KMS-11 (cell line): ENCODE measurements around the gene RBMS3.

Experiments used
- H2AFZ ChIP-seq: fragments of 200-600 bp; sonication (generic); 2 replicates; pipeline ENCODE4 v1.6.1; 2016; ENCODE audit warnings: antibody characterized with exemption, mixed run types, low read depth
- H3K27ac ChIP-seq: fragments of 200-600 bp; sonication (generic); 2 replicates; pipeline ENCODE4 v1.6.1; 2016; ENCODE audit warnings: mild to moderate bottlenecking, mixed run types
- H3K27me3 ChIP-seq: fragments of 200-600 bp; sonication (generic); 2 replicates; pipeline ENCODE4 v1.6.1; 2017; ENCODE audit warnings: mild to moderate bottlenecking, low read depth, mixed run types, moderate library complexity; ENCODE audit not compliant: insufficient read depth
- H3K36me3 ChIP-seq: fragments of 200-600 bp; sonication (generic); 2 replicates; pipeline ENCODE4 v1.6.1; 2017; ENCODE audit warnings: mild to moderate bottlenecking, mixed run types; ENCODE audit not compliant: insufficient read depth
- H3K4me1 ChIP-seq: fragments of 200-600 bp; sonication (generic); 2 replicates; pipeline ENCODE4 v1.6.1; 2016; ENCODE audit warnings: mild to moderate bottlenecking, low read depth, mixed run types; ENCODE audit not compliant: poor library complexity, severe bottlenecking
- H3K4me2 ChIP-seq: fragments of 200-600 bp; sonication (generic); 2 replicates; pipeline ENCODE4 v1.7.0; 2016; ENCODE audit warnings: mild to moderate bottlenecking, mixed run types
- H3K4me3 ChIP-seq: fragments of 200-600 bp; sonication (generic); IDR thresholded peaks from 2 replicates; pipeline ENCODE4 v1.6.1; 2017; ENCODE audit warnings: low read depth, low read length, mixed read lengths; ENCODE audit not compliant: insufficient read depth
- H3K79me2 ChIP-seq: fragments of 200-600 bp; sonication (generic); 2 replicates; pipeline ENCODE4 v1.6.1; 2016; ENCODE audit warnings: low read depth, mixed run types; ENCODE audit not compliant: insufficient read depth
- H3K9ac ChIP-seq: fragments of 200-600 bp; sonication (generic); 2 replicates; pipeline ENCODE4 v1.6.1; 2016; ENCODE audit warnings: mild to moderate bottlenecking, mixed run types
- H4K20me1 ChIP-seq: fragments of 200-600 bp; sonication (generic); 2 replicates; pipeline ENCODE4 v1.6.1; 2016; ENCODE audit warnings: mild to moderate bottlenecking, mixed run types; ENCODE audit not compliant: insufficient read depth
- CTCF ChIP-seq: fragments of 200-600 bp; sonication (generic); conservative IDR thresholded peaks from 2 replicates; pipeline ENCODE4 v1.6.1; 2017; ENCODE audit warnings: low read depth, mild to moderate bottlenecking, antibody characterized with exemption, low read length, moderate library complexity, mixed read lengths

RBMS3 gene

GRCh38 chr3:29339016-29339833 is 58.4 kb downstream of the RBMS3 start:
- Histone ChIP-seq H3K4me1 (no peaks in the 10 kb centered on the region), H3K4me2 (no peak overlapping the region), H3K27me3 (no peaks in the 10 kb centered on the region), H3K36me3 (no peaks in the 10 kb centered on the region), H3K9ac (no peak overlapping the region), H2AFZ (no peak overlapping the region), H3K27ac (no peak overlapping the region), H3K79me2 (no peaks in the 10 kb centered on the region), H3K4me3 (no peak overlapping the region), H4K20me1 (no peaks in the 10 kb centered on the region)
- TF ChIP-seq CTCF = no peak

- Histone ChIP-seq H2AFZ (no peak overlapping the region), H3K27me3 (no peaks in the 10 kb centered on the region), H3K4me2 (no peak overlapping the region), H3K79me2 (no peaks in the 10 kb centered on the region), H4K20me1 (no peaks in the 10 kb centered on the region), H3K36me3 (no peaks in the 10 kb centered on the region), H3K4me1 (no peaks in the 10 kb centered on the region), H3K27ac (no peak overlapping the region), H3K4me3 (no peak overlapping the region), H3K9ac (no peak overlapping the region)
- no peak for TF ChIP-seq CTCF
Observed at GRCh38 chr3:29344154-29344553, 63.3 kb downstream of the RBMS3 start.

GRCh38 chr3:29344935-29345334 is 64.1 kb downstream of the RBMS3 start:
- Histone ChIP-seq H3K27ac (no peak overlapping the region), H2AFZ (no peak overlapping the region), H3K4me3 (no peak overlapping the region), H3K27me3 (no peaks in the 10 kb centered on the region), H3K36me3 (no peaks in the 10 kb centered on the region), H3K9ac (no peak overlapping the region), H4K20me1 (no peaks in the 10 kb centered on the region), H3K4me2 (no peak overlapping the region), H3K4me1 (no peaks in the 10 kb centered on the region), H3K79me2 (no peaks in the 10 kb centered on the region)
- no peak for TF ChIP-seq CTCF

GRCh38 chr3:29345516-29346300 is 64.8 kb downstream of the RBMS3 start:
- H3K4me1 ChIP-seq = no peaks in the 10 kb centered on the region
- no peaks in the 10 kb centered on the region for H3K79me2 ChIP-seq
- H3K4me3 ChIP-seq = no peak overlapping the region
- no peak overlapping the region for H3K27ac ChIP-seq
- no peak overlapping the region for H2AFZ ChIP-seq
- no peak overlapping the region for H3K9ac ChIP-seq
- no peaks in the 10 kb centered on the region for H3K36me3 ChIP-seq
- H4K20me1 ChIP-seq = no peaks in the 10 kb centered on the region
- H3K4me2 ChIP-seq = no peak overlapping the region
- TF ChIP-seq CTCF = no peak
- no peaks in the 10 kb centered on the region for H3K27me3 ChIP-seq
